ENCODE results near the gene VEZF1. TPM values are rescaled to one million over a fixed set of nuclear protein-coding genes. Genes with fewer than 3 reads are reported as not detected.
A peak's percentile ranks its signal among the peaks of the same experiment; 100 is the strongest.

Gene VEZF1
- total and polyA plus RNA-seq, 2 of the 8 experiments (the other 6 are each of a cell fraction or from before 2014, with no cell fraction given), result 28.9 to 61.9 TPM

- Histone ChIP-seq H3K9me3 (ENCODE audit: insufficient read depth in 2 of 2, low read depth in 1 of 2, low read length in 1 of 2) (no peaks in the 10 kb centered on the region), H2BK5ac (ENCODE audit: low read depth, low read length) (no peak overlapping the region), H2BK12ac (ENCODE audit: low read depth, low read length) (peak overlapping the region; percentile 53; the same call in 1 of the 2 replicates), H2AFZ (ENCODE audit: low read length) (no peak overlapping the region), H3K4me3 (ENCODE audit: extremely low read depth in 1 of 4, insufficient read depth in 2 of 4, low read depth in 3 of 4, low read length in 4 of 4) (no peak overlapping the region), H3K4me2 (ENCODE audit: insufficient read depth in 1 of 2, low read depth in 2 of 2, low read length in 2 of 2) (no peak overlapping the region), H4K8ac (ENCODE audit: extremely low read depth, insufficient read depth, low read length) (no peak overlapping the region; the same call in 1 of the 2 replicates), H3K79me1 (ENCODE audit: low read depth, low read length) (no peaks in the 10 kb centered on the region; the same call in none of the 2 replicates), H3K23ac (ENCODE audit: insufficient read length) (no peak overlapping the region), H2AK5ac (ENCODE audit: low read depth, low read length) (peak overlapping the region; percentile 71; the same call in 1 of the 2 replicates), H2BK120ac (replicated peaks; ENCODE audit: low read depth, low read length) (no peak overlapping the region), H4K20me1 (replicated peaks in 1 of 2; ENCODE audit: control insufficient read depth in 1 of 2, insufficient read depth in 2 of 2, low read length in 2 of 2) (no peaks in the 10 kb centered on the region), H2BK15ac (ENCODE audit: low read length) (peak overlapping the region; percentile 19; the same call in 1 of the 2 replicates), H3K4me1 (replicated peaks in 1 of 4; ENCODE audit: control insufficient read depth in 3 of 4, insufficient read depth in 4 of 4, low read length in 3 of 4) (peaks cover 4 to 13% (median 8%) of the 10 kb centered on the region in 4 experiments), H3K18ac (ENCODE audit: extremely low read depth, low read length) (no peak overlapping the region), H2BK20ac (ENCODE audit: low read length) (no peak overlapping the region), H3K4ac (replicated peaks; ENCODE audit: insufficient read length, low read depth, low read length) (no peak overlapping the region), H4K91ac (replicated peaks; ENCODE audit: insufficient read length, low read length) (no peak overlapping the region), H4K5ac (ENCODE audit: insufficient read length, low read depth, low read length) (no peak overlapping the region), H3K9ac (replicated peaks in 1 of 4; ENCODE audit: extremely low read depth in 1 of 4, low read depth in 3 of 4, low read length in 3 of 4) (no peak overlapping the region), H3K27ac (ENCODE audit: low read depth, low read length) (no peak overlapping the region), H3K23me2 (ENCODE audit: low read depth, low read length) (no peaks in the 10 kb centered on the region), H3K36me3 (ENCODE audit: control insufficient read depth in 2 of 4, insufficient read depth in 4 of 4, low read length in 3 of 4) (no peaks in the 10 kb centered on the region), H3K79me2 (ENCODE audit: control insufficient read depth in 1 of 2, insufficient read depth in 2 of 2, low read length in 2 of 2) (no peaks in the 10 kb centered on the region), H3K56ac (replicated peaks; ENCODE audit: insufficient read length, low read depth, low read length) (no peak overlapping the region), H3K14ac (ENCODE audit: insufficient read length) (no peak overlapping the region), H3K27me3 (replicated peaks in 1 of 4; ENCODE audit: control insufficient read depth in 3 of 4, extremely low read depth in 1 of 4, insufficient read depth in 3 of 4, low read length in 3 of 4) (peaks cover 0 to 2% (median under 1%) of the 10 kb centered on the region in 4 experiments; a peak in 3 of 7 replicates)
- DNase-seq (ENCODE audit: low read depth in 1 of 2, low spot score in 2 of 2) (no peak), FAIRE-seq (no peak)
- POLR2A ChIA-PET (ENCODE audit: partially characterized antibody), result interaction anchor here (1.3 to 4.3 kb wide), 8 partner anchors 8 to 82 kb away, joined by 3 to 26 read pairs (median 4); no protein-coding TSS in a partner anchor
- CTCF ChIA-PET (ENCODE audit: partially characterized antibody), result interaction anchor here (0.6 to 13.5 kb wide), 15 partner anchors 8 to 440 kb away, joined by 3 to 162 read pairs (median 5); no protein-coding TSS in a partner anchor
- WGBS, 2 experiments (ENCODE audit: extremely low coverage in 1 of 2, insufficient coverage in 1 of 2, insufficient read length in 1 of 2, insufficient replicate concordance in 2 of 2, low coverage in 1 of 2, low lambda C conversion rate in 2 of 2, missing lambda C conversion rate in 1 of 2), result 97% methylated on average over 5 of the region's 5 CpGs; no CpG with 5 or more reads in 1 of the 2 experiments
- no peak for TF ChIP-seq SP1 (IDR thresholded peaks at IDR 0.05; ENCODE audit: low read depth, low read length)
- TF ChIP-seq TEAD4 (IDR thresholded peaks at IDR 0.05; ENCODE audit: low read depth, low read length), result no peak
- no peak for TF ChIP-seq TAF7 (optimal IDR thresholded peaks at IDR 0.05; ENCODE audit: borderline replicate concordance, low read depth, low read length)
- TF ChIP-seq CEBPB (IDR thresholded peaks at IDR 0.05; ENCODE audit: low read depth, low read length), result no peak
Observed at GRCh38 chr17:57948169-57948554, 39.9 kb downstream of the VEZF1 start.

All from H1 (cell line).